Activated naive CD4-positive, alpha-beta T cell treated with Interleukin-2 at 50 U/mL for 16 hours (primary cell): Measurements from ENCODE around the gene UBTD2.

Experiments
- DNase-seq: peaks from one replicate; pipeline ENCODE4 v3.0.0-alpha.2; 2020

UBTD2 gene

GRCh38 chr5:172188893-172189692 lies 94.5 kb downstream of the UBTD2 start:
- DNase-seq: no peak

GRCh38 chr5:172188033-172188892 lies 95.3 kb downstream of the UBTD2 start, which contains the start of gene STK10:
TSS of gene STK10 (minus strand) at chr5:172188224. CDS start at chr5:172188042, 182 bp downstream.
- peak; percentile 89 for DNase-seq

GRCh38 chr5:172187118-172188032 lies 96.2 kb downstream of the UBTD2 start:
- DNase-seq: peak; percentile 76

- DNase-seq: no peak
These were observed 97.4 kb downstream of the UBTD2 start for GRCh38 chr5:172186114-172186695.

GRCh38 chr5:172185096-172185461 lies 98.5 kb downstream of the UBTD2 start:
- no peak for DNase-seq

GRCh38 chr5:172183881-172184280 lies 99.7 kb downstream of the UBTD2 start:
- no peak for DNase-seq

- no peak for DNase-seq
These were observed 101.3 kb downstream of the UBTD2 start for GRCh38 chr5:172182291-172182690.

GRCh38 chr5:172180936-172181335 lies 102.6 kb downstream of the UBTD2 start:
- DNase-seq: no peak

- peak; percentile 60 for DNase-seq
These were observed 104.3 kb downstream of the UBTD2 start for GRCh38 chr5:172178991-172179989.

GRCh38 chr5:172178301-172178987 lies 105.1 kb downstream of the UBTD2 start:
- DNase-seq: peak; percentile 24

GRCh38 chr5:172177176-172177575 lies 106.4 kb downstream of the UBTD2 start:
- DNase-seq: no peak

GRCh38 chr5:172175263-172175719 lies 108.3 kb downstream of the UBTD2 start:
- peak; percentile 88 for DNase-seq

- peak; percentile 83 for DNase-seq
These were observed 109.9 kb downstream of the UBTD2 start for GRCh38 chr5:172173564-172174153.

GRCh38 chr5:172172912-172173563 lies 110.5 kb downstream of the UBTD2 start:
- DNase-seq: no peak

- no peak for DNase-seq
These were observed 112.4 kb downstream of the UBTD2 start for GRCh38 chr5:172171118-172171517.

GRCh38 chr5:172170251-172170701 lies 113.3 kb downstream of the UBTD2 start:
- no peak for DNase-seq

- no peak for DNase-seq
These were observed 114.3 kb downstream of the UBTD2 start for GRCh38 chr5:172169216-172169615.

GRCh38 chr5:172168311-172168710 lies 115.3 kb downstream of the UBTD2 start:
- DNase-seq: no peak

GRCh38 chr5:172167895-172168294 lies 115.7 kb downstream of the UBTD2 start:
- DNase-seq: no peak
